NCI-H1092 treated with DMSO at 0.1 percent for 48 hours (cell line): ENCODE data around the gene SCAND1.
A peak's percentile ranks its signal among the peaks of the same experiment; 100 is the strongest.
"Not testable (repeated sequence)": the region's sequence is repeated elsewhere in the genome, so short reads cannot be mapped to it uniquely, and the experiment has no call there.

Experiments
- DNase-seq: peaks from one replicate; lab custom pipeline; 2025; lab: John Stamatoyannopoulos, UW

Gene SCAND1

GRCh38 chr20:35954200-35954906 is at the start of gene SCAND1:
Gene SCAND1 (minus strand): TSS chr20:35954502. CDS start chr20:35954284, 218 bp downstream.
- peak; percentile 94 for DNase-seq

- no peak for DNase-seq
Measured at GRCh38 chr20:36004045-36004444, 49.7 kb upstream of the SCAND1 start.

- DNase-seq = no peak
Measured at GRCh38 chr20:36002855-36003254, 48.6 kb upstream of the SCAND1 start.

GRCh38 chr20:36001331-36001730 is 47.0 kb upstream of the SCAND1 start:
- not testable (repeated sequence) for DNase-seq

- DNase-seq = not testable (repeated sequence)
Measured at GRCh38 chr20:35996492-35996891, 42.2 kb upstream of the SCAND1 start.

GRCh38 chr20:35994994-35995453 is 40.7 kb upstream of the SCAND1 start:
- DNase-seq = peak; percentile 86

GRCh38 chr20:35992713-35993335 is 38.5 kb upstream of the SCAND1 start:
- DNase-seq = peak; percentile 71

GRCh38 chr20:35991142-35991771 is 37.0 kb upstream of the SCAND1 start:
- DNase-seq = no peak

- no peak for DNase-seq
Measured at GRCh38 chr20:35988910-35989463, 34.7 kb upstream of the SCAND1 start.

- DNase-seq = no peak
Measured at GRCh38 chr20:35985806-35986205, 31.5 kb upstream of the SCAND1 start.

GRCh38 chr20:35984382-35984781 is 30.1 kb upstream of the SCAND1 start:
- no peak for DNase-seq

GRCh38 chr20:35981969-35982368 is 27.7 kb upstream of the SCAND1 start:
- no peak for DNase-seq

GRCh38 chr20:35979544-35979943 is 25.2 kb upstream of the SCAND1 start:
- no peak for DNase-seq

- no peak for DNase-seq
Measured at GRCh38 chr20:35978041-35978513, 23.8 kb upstream of the SCAND1 start.

GRCh38 chr20:35975576-35976373 is 21.5 kb upstream of the SCAND1 start:
- DNase-seq = no peak

- DNase-seq = no peak
Measured at GRCh38 chr20:35974256-35974655, 20.0 kb upstream of the SCAND1 start.

- DNase-seq = peak; percentile 51
Measured at GRCh38 chr20:35972462-35972861, 18.2 kb upstream of the SCAND1 start.

- DNase-seq = no peak
Measured at GRCh38 chr20:35971981-35972380, 17.7 kb upstream of the SCAND1 start.

- no peak for DNase-seq
Measured at GRCh38 chr20:35968930-35969329, 14.6 kb upstream of the SCAND1 start.

- DNase-seq = no peak
Measured at GRCh38 chr20:35967979-35968640, 13.8 kb upstream of the SCAND1 start, which contains the start of gene CNBD2. Gene CNBD2 (plus strand): TSS chr20:35968590. CDS start chr20:35968763, 173 bp downstream.

GRCh38 chr20:35963878-35964277 is 9.6 kb upstream of the SCAND1 start:
- DNase-seq = no peak
